ENCODE data around the gene TRMT5.

The TRMT5 gene

GRCh38 chr14:60963761-60964160, 17.1 kb downstream of the TRMT5 start:
- DNase-seq, result no peak

GRCh38 chr14:60958146-60958545, 22.7 kb downstream of the TRMT5 start:
- DNase-seq, result no peak

- DNase-seq, result no peak
Observed at GRCh38 chr14:60956632-60957031, 24.2 kb downstream of the TRMT5 start.

GRCh38 chr14:60956202-60956601, 24.7 kb downstream of the TRMT5 start:
- no peak for DNase-seq

GRCh38 chr14:60951776-60952435, 29.0 kb downstream of the TRMT5 start:
- DNase-seq, result no peak

GRCh38 chr14:60946773-60947172, 34.1 kb downstream of the TRMT5 start:
- DNase-seq, result no peak

- no peak for DNase-seq
Observed at GRCh38 chr14:60945984-60946383, 34.9 kb downstream of the TRMT5 start.

GRCh38 chr14:60944204-60944603, 36.7 kb downstream of the TRMT5 start:
- DNase-seq, result peak; percentile 17

- no peak for DNase-seq
Observed at GRCh38 chr14:60943637-60944032, 37.2 kb downstream of the TRMT5 start.

- no peak for DNase-seq
Observed at GRCh38 chr14:60935319-60935718, 45.6 kb downstream of the TRMT5 start.

GRCh38 chr14:60933920-60934655, 46.8 kb downstream of the TRMT5 start:
- DNase-seq, result no peak

- DNase-seq, result peak; percentile 10
Observed at GRCh38 chr14:60931218-60931617, 49.7 kb downstream of the TRMT5 start.

GRCh38 chr14:60926002-60926401, 54.9 kb downstream of the TRMT5 start:
- DNase-seq, result no peak

- DNase-seq, result no peak
Observed at GRCh38 chr14:60925286-60925685, 55.6 kb downstream of the TRMT5 start.

- DNase-seq, result no peak
Observed at GRCh38 chr14:60922050-60922449, 58.8 kb downstream of the TRMT5 start.
